NCI-H774 (cell line): ENCODE measurements around the gene DIAPH2.
A peak's percentile ranks its signal among the peaks of the same experiment; 100 is the strongest.
"Not testable (repeated sequence)": the region's sequence is repeated elsewhere in the genome, so short reads cannot be mapped to it uniquely, and the experiment has no call there.

Experiments used
- DNase-seq: peaks from one replicate; lab custom pipeline; 2025; lab: John Stamatoyannopoulos, UW

DIAPH2 gene

DNA sequence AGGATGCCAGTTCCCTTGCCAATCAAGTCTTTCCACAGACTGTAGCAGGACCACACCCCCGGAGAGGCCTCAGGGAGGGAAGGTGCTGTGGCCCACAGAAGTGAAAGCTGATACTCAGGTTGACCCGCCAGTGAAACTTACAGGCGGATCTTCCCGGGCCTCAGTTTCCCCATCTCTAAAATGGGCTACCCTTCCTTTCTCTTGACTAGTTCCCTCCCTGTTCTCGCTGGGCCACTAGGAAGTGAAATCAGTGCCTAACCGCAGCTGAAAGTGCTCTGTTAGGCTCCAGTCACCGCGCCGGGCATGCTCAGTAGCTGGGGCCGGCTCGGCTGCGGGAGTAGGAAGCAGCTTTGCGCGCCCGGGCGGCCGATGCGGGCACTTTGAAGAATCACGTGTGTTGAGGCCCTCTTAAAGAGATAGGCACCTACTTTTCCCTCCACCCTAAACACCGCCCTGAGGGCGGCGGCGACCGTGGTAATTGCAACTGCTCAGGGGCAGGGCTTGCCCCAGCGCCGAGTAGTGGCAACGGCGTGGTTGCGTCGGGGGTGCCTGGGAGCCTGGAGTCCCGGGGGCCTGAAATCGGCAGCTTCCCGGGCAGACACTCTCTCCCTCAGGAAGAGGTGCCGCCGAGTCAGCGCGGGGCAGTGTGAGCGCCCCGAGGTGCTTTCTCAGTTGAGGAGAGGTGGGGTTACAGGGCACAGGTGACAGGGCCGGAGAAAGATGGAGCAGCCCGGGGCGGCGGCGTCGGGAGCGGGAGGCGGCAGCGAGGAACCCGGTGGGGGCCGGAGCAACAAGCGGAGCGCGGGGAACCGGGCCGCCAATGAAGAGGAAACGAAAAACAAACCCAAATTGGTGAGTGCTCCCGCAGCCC, at the start of gene DIAPH2:
TSS of gene DIAPH2 (plus strand) at position 504 of the 871 bp plus-strand sequence.
- DNase-seq: peak; percentile 44

DNA sequence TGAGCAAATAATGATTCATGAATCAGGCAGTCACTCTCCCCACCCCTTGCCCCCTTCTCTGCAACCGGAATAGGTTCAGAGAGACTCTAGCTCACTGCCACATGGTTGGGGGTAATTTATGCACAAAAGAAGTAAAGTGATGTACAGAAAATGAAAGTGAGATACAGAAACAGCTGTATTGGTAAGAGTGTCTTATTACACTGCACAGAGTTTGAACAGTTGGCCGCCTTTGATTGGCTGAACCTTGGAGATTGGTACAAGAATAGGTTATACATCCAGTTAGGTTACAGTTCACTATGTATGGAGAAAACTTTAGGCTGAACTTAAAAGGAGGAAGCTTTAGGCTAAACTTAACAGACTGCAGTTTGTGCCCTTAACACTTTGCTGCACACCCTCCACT, 34.6 kb upstream of the DIAPH2 start:
- no peak for DNase-seq

DNA sequence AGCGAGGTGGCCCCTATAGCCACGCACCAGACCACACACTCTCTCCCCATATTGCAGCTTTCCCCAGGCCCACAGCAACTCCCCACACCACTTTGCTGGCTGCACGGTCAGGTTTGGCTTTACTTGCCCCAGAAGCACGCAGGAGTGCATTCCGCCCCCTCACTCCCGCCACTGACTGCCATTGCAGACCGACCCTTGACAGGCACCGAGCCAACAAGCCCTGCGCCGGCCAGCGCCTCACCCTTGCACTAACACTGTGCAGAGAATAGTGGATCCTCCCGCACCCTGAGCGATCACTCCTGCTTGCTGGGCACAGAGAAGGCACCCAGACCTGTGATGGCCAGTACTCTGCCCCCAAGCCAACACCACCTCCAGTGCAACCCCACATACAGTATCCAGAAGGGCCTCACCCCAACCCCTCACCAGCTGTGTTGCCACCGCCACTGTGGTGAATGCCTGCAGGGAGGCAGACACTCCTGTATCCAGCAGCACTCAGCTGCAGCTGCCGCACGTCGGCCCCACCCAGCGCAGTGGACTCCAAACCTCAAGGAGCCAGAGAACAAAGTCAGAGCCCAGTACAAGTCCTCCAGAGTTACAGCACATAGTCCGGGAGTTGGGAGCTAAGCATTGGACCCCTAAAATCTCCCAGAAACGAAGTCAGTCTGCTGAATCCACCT, 28.6 kb upstream of the DIAPH2 start:
- DNase-seq: no peak

DNA sequence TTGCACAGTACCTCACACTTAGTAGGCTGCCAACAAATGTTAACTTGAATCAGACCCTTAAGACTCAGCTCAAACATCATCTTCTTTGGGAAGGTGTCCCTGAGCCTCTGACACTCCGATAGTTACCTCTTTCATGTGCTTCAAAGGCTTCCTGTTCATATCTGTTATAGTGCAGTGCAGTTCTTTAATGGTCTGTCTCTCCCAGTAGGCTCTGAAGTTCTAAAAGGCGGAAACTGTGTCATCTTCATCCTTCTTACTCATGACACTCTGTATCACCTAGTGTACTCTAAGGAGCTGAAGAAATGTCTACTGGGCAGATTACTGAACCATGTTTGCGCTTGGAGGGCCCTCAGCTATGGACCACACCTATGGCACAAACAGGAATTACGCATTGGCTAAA, 2.1 kb upstream of the DIAPH2 start:
- no peak for DNase-seq

DNA sequence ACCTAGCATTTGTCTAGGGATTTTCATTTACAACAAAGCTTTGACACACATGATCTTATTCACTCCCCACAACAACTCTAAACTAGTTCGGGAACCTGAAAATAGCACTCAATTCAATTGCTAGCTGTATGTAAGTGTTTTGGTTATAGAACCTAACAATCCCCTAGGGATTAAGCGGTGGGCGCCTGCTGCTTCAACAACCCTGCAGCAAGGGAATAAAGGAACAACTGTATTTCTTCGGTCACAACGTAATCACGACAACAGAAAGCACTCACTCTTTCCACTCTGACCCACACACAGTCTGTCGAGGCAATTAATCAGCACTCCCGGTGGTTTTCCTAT, 674 bp upstream of the DIAPH2 start:
- no peak for DNase-seq

DNA sequence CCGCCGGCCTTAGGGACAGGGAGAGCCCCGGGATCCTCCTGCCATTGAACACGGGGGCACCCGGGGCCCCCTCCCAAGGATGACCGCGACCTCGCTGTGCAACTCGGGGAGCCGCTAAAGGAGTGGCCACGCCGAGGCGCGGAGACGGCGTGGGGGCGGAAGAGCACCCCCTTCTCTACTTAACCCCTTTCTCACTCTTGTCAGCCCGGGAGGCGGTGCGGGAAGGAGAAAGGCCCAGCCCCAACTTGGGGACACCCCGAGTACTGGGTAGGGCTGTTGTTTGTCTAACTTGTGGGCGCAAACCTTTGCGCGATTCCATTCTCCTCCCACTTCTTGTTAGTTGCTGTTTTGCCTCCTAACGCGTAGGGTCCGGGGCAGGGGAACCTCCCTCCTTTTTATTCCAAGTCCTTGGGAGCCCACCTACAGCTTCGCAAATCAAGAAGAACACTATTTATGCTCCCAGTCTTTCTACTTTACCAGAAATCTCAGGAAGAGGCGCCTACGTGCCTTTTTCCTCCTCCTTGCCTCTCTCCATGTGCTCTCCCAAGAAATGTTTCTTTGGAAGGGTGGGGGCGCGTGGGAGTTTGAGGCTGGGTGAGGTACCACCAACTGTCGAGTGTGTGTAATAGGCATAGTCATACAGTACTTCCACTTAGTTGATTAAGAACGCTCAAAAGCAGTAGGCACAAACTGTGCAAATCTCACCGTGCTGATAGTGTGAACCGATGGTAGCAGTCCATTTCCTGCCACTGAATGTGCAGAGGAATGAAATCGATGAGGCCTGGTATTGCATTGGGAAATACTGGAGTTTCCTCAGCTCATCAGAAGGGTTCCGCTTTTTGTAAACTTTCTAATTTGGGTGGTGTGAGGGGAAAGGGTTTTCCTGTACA, 813 bp downstream of the DIAPH2 start:
- no peak for DNase-seq

DNA sequence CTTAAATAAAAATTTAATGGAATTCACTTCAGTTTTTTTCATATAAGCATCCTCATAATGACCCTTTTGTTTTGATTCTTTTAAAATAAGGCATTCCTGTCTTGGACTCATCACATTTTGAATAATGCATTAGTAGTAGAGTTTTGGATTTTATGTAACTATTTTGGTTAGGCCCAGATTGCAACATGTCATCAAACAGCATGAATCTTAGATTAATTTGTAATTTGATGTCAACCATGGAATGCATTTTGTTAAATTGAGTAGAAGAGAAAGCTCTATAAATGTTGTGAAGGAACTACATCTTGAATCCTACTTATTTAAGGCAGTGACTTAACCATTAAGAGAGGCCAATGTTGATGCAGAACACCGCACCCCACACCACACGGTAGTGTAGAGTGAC, 3.1 kb downstream of the DIAPH2 start:
- DNase-seq: no peak

DNA sequence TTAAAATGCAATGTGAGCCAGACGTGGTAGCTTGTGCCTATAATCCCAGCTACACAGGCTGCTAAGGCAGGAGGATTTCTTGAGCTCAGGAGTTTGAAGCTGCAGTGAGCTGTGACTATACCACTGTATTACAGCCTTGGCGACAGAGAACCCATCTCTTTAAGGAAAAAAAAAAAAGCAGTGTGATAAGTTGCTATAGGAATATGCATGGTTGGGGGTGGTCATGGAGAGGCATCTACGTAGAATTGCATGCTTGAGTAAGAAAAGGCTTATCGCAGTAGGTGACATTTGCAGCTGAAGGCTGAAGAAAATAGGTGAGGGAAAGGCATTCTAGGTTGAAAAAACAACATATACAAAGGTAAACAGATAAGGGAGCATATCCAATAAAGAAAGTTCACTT, 4.1 kb downstream of the DIAPH2 start:
- DNase-seq: no peak

DNA sequence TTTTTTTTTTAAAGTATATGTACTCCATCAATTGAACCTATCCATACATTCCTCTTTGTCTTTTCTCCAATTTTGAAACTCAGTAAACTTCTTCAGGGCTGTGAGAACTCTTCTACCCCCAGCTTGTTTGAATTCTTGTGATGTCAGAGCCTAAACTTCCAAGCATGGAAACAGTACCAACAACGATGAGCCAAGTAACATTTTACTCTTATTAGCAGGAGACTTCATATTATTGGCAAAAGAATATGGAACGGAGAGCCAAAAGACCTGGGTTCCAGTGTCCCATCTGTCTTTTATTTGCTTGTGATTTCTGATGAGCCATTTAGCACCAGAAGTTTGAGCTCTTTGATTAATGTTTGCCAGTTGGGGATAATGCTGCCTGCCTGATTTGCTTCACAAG, 5.3 kb downstream of the DIAPH2 start:
- no peak for DNase-seq

DNA sequence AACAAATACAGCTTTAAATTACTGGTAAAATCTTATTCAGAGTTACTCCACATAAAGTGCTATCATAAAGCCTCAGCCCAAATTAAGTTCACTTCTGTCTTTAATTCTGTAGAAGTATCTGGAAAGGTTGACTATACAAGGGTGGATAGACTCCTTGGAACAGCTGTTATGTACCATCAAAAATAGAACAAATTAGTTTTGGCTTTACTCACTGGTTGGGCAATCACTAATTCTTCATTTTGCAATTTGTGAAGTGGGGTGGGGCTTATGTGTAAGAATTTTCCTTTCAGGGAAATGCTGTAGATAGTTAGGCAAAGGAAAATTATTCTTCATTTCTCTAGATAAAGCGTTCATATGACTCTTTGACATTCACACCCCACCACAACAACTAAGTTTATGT, 7.8 kb downstream of the DIAPH2 start:
- no peak for DNase-seq

DNA sequence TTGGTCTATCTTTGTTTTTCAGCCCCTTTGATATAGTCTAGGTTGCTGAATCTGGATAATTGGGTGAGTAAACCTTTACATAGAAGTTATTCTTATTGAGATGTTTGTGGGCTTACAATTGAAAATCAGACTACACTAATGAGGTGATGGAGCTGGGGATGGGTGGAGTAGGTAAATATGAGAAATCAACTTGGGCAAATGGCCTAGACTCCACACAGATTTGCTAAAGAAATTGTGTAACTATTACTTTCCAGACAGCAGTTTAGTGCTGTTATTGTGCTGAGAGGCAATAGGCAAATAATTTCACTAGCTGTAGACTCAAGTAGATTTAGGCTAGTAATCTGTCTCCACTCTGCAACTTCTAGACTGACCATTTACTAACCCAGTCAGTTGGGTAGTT, 8.2 kb downstream of the DIAPH2 start:
- no peak for DNase-seq

DNA sequence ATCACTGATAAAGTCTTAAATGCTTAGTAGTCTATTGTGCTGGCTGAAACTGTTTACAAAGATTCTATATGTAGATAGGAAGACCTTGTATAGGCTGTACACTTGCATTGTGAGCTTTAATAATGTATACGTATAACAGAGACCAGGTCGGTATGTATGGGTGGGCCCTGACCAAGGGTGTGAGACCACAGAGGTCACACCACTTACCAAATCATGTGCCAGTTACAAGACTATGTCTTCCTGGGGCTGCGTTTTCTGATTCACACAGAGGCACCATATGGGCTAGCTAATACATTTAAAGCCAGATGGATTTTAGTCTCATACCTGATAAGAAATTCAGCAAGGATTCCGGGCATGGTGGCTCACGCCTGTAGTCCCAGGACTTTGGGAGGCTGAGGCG, 8.8 kb downstream of the DIAPH2 start:
- no peak for DNase-seq

DNA sequence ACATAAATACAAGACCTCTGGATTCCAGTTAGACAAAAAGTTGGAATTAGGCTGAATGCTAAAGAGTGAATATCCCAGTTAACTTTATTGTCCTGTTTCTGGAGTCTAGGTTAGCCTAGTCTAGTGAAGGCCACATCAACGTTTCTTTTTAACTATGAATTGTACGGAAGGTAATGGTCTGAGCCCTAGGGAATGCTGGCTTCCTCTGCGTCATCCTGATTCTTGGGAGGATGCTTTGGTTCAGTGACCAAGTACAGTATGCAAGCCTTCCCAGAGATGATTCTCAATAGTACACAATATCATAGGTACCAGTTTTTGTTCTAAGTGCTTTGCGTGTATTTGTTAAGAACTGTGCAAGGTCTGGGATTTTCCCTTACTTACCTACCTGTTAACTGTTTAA, 11.8 kb downstream of the DIAPH2 start:
- DNase-seq: no peak

DNA sequence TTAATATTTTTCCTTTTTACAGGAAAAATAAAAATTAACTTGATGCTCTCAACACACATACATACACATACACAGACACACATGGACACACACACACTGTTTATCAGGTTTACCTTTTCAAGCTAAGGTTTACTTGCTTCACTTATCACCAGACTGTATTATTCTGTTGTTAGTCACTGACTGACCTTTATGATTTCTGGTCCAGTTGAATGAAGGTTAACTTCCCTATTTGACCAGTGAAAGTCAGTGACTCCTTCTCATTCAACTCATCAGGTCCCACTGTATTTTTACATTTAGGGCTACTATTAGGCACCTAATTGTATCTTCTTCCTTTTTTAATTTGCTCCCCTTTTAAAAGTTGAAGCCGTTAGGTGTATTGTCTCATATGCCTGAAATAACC, 16.0 kb downstream of the DIAPH2 start:
- DNase-seq: no peak

DNA sequence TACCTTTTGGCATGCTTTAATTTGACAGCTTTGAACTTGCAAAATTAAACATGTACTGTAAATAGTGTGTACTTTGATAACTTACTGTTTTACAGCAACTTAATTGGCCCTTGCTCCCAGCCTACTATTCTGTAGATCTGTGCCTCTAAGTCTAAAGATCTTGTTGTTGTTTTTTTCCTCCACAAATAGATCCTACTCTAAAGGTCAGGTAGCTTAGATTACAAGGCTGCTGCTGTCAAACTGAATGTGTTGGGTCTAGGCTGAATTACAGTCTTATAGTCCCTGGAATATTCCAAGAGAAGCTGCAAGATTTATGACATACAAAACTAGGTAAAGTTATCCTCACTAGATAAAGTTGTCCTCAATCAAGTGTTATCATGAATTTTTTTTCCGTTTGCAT, 18.7 kb downstream of the DIAPH2 start:
- no peak for DNase-seq

DNA sequence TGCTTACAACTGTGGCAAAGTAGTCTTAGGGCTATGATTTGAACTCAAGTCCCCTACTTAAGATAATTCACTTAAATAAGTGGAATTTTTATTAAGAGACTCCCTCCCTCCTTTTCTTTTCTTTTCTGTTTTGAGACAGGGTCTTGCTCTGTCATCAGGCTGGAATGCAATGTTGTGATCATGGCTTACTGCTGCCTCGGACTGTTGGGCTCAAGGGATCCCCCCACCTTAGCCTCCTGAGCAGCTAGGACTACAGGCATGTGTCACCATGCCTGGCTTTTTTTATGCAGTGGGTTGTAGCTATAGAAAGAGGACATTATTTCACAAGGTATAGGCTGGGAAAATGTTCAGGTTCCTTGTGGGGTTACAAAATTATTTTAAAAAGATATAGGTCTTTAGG, 19.2 kb downstream of the DIAPH2 start:
- DNase-seq: no peak

DNA sequence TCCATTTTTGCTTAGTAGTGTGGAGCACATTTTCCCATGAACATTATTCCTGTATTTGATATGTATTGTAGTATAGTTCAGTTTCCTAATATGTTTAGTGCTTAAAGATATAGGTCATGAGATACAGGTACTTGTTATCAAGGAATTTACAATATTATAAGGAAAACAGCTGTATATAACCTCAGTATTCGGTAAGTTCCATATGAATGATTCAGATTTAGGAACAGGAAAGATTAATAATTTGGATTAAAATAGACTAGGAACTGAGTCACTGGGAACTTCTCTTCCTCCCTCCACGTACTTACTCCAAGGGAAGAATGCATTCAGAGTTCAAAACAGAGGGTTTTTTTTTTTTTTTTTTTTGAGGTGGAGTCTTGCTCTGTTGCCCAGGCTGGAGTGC, 20.0 kb downstream of the DIAPH2 start:
- DNase-seq: no peak

DNA sequence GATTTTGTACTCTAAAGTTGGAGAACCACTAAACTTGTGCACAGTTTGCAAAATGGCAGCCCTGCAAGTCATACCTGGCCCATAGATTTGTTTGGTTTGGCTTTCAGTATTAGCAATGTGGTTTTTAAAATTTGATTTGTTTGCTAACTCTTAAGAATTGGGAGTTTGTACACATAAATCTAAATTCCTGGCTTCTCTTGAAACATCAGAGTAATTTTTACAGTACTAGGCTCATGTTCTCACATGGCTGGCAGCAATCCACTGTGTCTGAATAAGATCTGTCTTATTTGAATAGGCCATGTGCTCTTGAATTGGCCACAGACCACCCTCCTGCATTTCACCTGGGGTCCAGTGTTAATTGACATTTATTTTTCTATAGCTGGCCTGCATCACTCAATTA, 21.3 kb downstream of the DIAPH2 start:
- DNase-seq: no peak

DNA sequence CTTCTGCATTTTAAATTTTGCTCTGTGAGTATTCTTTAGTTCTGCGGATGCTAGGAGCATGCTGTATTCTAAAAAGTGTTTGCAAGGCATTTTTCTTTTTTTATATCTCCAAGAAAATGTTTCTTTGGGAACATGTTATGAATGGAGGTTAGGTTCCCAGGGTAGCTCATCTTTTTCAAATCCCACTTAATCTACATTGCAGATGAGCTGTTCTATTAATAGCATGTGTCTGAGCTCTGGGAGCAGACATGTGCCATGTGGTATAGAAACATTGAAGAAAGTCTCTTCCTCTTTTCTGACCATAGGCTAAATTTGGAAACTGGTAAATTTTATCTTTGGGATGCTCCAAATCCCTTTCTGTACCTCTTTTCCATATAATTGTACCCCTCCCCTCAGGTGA, 23.2 kb downstream of the DIAPH2 start:
- DNase-seq: no peak

DNA sequence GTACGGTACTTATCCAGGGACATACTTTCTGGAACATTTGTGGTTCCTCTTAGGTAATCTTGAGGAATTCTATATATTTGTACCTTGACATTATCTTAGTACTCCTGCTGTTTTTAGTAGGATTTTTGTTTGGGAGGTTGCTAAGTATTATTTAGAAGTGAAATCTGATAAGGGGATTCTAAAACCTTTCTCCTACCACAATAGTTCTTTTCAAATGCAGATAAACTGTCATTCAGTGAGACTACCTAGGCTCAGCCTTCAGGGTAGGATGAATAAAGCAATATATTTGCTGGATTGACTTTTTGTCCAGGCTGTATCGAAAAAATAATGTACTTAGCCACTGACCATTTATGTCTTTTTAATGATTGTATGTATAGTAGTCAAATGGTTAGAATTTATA, 25.4 kb downstream of the DIAPH2 start:
- DNase-seq: no peak

DNA sequence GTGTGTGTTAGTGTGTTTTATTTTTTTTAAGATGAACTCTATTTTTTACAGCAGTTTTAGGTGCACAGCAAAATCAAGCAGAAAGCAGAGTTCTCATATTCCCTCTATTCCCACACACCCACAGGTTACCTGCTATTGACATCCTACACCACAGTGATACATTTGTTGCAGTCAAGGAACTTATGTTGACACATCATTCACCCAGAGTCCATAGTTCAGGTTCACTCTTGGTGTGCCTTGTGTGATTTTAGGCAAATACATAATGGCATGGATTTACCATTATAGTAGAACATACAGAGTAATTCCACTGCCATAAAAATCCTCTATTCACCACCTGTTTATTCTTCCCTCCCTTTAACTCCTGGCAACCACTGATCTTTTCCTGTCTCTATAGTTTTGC, 28.7 kb downstream of the DIAPH2 start:
- no peak for DNase-seq

DNA sequence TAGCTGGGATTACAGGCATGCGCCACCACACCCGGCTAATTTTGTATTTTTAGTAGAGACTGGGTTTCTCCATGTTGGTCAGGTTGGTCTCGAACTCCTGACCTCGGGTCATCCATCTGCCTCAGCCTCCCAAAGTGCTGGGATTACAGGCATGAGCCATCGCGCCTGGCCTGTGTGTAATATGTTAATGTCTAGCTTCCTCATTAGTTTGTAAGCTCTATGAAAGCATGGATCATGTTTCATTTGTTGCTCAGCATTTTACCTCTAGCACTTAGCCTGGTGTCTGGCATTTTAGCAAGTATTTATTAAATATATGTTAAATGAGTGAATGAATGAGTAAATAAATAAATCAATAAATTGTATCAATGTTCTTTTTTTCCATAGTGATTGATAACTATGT, 29.8 kb downstream of the DIAPH2 start:
- not testable (repeated sequence) for DNase-seq

DNA sequence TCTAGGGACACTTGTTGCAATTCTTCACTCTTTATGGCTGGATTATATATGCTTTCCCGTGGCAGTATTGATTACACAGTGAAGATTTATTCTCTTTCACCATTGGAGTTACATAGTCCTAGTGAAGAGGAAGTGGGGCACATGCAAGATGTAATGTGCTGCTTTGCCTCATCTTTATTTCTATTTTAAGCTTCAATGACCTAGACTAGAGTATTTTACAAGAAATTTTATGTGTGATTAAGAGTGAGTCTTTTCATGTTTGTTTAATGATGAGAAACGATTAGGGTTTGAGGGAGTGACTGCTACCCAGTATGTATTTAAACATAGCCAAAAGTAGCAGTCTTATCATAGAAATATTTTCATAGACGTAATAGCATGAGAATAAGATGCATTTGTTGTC, 30.8 kb downstream of the DIAPH2 start:
- DNase-seq: no peak
